Measurements from ENCODE around the gene COL5A1. TPM values are rescaled to one million over a fixed set of nuclear protein-coding genes. Genes with fewer than 3 reads are reported as not detected.

Gene COL5A1
- total RNA-seq, 2 experiments from 2014 or later, result 0.23 to 0.24 TPM

DNA sequence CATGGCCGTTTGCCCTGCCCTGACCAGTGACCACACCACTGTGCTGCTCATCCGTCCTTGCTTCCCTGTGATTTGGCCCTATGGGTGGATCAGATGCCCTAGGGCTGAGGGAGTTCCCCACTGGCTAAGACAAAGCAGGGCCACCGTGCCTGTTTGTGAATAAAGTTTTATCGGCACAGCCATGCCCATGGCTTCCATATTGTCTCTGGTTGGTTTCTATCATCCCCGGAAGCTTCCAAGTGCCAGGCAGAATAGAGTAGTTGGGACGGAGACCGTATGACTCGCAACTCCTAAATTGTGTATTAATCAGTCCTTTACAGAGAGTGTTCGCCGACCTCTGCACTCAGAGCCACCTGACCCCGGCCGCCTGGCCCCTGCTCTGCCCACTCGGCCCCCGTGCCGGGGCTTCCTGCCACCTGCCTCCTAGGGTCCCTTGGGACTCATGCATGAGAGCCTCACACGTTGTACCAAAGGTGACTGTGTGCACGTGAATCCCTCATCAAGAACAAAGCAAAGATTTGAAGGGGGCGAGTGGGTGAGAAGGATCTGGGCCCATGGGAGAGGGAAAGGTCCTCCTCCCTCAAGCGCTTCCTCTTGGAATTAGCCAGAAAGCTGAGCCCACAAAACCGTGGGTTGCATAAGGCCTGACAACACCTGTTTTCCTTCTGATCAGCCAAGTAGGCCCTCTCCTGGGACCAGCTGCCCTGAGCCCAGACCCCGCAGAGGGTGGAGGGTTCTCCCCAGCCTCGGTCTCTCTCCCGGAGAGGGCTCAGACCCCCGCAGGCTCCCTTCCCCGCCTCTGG, 227.3 kb downstream of the COL5A1 start:
- no peak for DNase-seq
- Mint-ChIP-seq H3K27ac (no peak overlapping the region), H3K27me3 (no peaks in the 10 kb centered on the region), H3K4me1 (no peaks in the 10 kb centered on the region), H3K36me3 (no peaks in the 10 kb centered on the region), H3K9me3 (no peaks in the 10 kb centered on the region), H3K4me3 (no peak overlapping the region)

DNA sequence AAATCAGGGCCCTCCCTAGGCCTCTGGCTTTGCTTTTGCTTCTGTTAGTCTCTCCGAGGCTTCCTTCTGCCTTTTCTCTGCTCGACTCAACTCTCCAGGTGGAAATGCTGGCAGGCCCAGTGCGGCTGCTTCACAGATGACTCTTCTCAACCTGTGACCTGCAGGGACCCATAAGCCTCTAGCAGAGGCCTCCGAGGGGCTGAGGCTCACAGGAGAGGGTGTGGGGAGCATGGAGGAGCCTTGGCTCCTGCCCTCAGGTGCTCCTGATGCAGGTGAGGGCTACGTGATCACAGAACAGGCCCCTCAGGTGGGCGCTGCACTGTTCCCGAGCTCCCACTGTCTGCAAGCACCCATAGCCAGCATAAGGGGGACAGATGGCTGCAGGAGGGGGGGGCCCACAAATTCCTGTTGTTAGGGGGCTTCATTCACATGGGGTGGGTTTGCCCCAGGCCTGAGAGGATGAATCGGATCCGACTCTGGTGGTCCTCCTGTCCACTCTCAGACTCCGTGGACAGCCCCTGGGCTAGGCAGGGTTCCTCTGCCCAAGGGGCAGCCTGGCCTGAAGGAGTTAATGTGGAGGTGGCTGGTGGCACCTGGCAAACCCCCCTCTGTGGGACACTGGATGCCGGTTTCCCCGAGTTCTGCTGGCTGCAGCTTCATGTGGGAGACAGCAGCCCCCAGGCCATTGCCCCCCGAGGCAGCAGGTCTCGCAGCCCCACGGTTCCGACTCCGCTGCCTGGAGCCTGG, 228.1 kb downstream of the COL5A1 start:
- no peak overlapping the region for H3K4me3 Mint-ChIP-seq
- H3K27me3 Mint-ChIP-seq, result no peaks in the 10 kb centered on the region
- DNase-seq, result no peak
- no peaks in the 10 kb centered on the region for H3K9me3 Mint-ChIP-seq
- H3K27ac Mint-ChIP-seq, result no peak overlapping the region
- H3K36me3 Mint-ChIP-seq, result no peaks in the 10 kb centered on the region
- H3K4me1 Mint-ChIP-seq, result no peaks in the 10 kb centered on the region

DNA sequence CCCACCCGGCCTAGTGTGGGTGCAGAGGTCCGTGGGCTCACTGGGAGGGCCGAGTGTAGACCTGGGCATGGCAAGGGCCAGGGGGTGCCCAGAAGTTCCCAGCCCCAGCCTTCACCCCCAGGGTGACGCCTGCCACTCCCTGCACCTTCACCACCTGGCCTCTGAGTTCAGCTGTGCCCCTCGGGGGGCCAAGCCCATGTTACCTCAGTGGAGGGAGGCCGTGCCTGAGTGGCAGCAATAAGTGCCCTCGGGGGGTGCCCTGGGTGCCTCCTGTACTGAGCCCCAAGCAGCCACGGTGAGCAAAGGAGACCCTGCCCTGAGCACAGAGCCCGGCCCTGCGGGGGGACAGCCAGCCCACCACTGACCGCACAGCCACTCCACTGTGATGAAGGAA, 228.7 kb downstream of the COL5A1 start:
- no peaks in the 10 kb centered on the region for H3K9me3 Mint-ChIP-seq
- no peaks in the 10 kb centered on the region for H3K27me3 Mint-ChIP-seq
- no peak for DNase-seq
- H3K4me3 Mint-ChIP-seq, result no peak overlapping the region
- no peak overlapping the region for H3K27ac Mint-ChIP-seq
- H3K36me3 Mint-ChIP-seq, result no peaks in the 10 kb centered on the region
- H3K4me1 Mint-ChIP-seq, result no peaks in the 10 kb centered on the region

DNA sequence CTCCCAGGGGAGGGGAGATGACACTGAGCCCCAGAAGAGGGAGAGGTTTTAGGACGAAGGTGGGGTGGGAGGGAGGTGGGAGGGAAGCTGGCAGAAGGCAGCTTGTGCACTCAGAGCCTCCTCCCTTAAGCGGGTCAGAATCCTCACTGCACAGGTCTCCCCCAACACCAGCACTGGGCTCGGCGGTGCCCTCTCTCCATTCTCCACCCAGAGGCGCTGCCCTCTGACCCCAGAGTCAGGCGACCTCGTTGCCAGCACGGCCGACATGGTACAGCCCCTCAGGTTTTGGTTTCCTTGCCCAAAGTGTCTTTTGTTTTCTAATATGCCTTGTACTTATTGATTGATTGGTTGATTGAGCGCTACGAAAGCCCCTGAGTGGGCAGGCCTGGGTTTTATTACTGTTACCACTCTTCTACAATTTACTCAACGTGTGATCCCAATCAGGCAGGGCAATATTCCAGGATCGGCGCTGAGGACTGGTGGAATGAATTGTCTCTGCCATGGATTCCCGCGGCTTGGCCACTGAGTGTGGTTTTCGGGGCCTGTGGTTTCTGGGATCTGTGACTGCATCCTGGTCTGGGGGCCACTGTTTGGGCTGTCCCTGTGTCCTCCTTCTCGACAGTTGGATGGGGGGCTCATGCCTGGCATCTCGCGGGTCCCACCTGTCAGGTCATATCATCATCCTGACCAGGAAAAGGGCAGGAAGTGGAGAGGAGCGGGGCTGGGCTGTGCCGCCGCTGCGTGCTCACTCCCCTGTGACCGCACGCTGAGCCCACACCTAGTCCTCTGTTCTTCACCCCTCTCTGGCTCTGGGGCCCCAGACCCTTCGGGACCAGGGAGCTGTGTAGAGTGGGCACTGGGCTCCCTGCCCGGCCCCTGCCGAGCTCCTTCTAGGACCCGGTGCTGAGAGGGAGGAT, 229.4 kb downstream of the COL5A1 start:
- H3K27ac Mint-ChIP-seq, result no peak overlapping the region
- H3K9me3 Mint-ChIP-seq, result no peaks in the 10 kb centered on the region
- DNase-seq, result no peak
- no peak overlapping the region for H3K4me3 Mint-ChIP-seq
- no peaks in the 10 kb centered on the region for H3K4me1 Mint-ChIP-seq
- H3K27me3 Mint-ChIP-seq, result no peaks in the 10 kb centered on the region
- H3K36me3 Mint-ChIP-seq, result no peaks in the 10 kb centered on the region

DNA sequence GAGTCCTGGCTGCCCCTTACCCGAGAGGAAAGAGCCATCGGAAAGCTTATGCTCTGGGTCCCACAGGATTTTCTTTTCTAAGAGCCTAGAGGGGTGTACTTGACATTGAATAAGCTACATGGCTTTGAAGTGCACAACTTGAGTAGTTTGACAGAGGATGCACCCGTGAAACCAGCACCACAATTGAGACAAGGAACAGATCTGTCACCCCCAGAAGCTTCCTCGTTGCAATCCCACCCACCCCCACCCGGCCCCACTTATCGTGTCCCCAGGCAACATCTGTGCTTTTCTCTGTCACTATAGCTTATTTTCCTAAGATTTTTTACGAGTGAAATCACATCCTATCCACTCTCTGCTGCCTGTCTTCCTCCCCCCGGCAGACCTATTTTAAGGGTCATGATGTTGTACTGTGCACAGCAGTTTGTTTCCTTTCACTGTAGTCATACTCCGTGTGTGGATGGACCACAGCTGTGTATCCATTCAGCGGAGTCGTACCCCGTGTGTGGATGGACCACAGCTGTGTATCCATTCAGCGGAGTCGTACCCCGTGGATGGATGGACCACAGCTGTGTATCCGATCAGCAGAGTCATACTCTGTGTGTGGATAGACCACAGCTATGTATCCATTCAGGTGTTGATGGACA, 230.2 kb downstream of the COL5A1 start:
- no peak for DNase-seq
- Mint-ChIP-seq H3K36me3 (no peaks in the 10 kb centered on the region), H3K4me3 (no peak overlapping the region), H3K9me3 (no peaks in the 10 kb centered on the region), H3K4me1 (no peaks in the 10 kb centered on the region), H3K27ac (no peak overlapping the region), H3K27me3 (no peaks in the 10 kb centered on the region)

DNA sequence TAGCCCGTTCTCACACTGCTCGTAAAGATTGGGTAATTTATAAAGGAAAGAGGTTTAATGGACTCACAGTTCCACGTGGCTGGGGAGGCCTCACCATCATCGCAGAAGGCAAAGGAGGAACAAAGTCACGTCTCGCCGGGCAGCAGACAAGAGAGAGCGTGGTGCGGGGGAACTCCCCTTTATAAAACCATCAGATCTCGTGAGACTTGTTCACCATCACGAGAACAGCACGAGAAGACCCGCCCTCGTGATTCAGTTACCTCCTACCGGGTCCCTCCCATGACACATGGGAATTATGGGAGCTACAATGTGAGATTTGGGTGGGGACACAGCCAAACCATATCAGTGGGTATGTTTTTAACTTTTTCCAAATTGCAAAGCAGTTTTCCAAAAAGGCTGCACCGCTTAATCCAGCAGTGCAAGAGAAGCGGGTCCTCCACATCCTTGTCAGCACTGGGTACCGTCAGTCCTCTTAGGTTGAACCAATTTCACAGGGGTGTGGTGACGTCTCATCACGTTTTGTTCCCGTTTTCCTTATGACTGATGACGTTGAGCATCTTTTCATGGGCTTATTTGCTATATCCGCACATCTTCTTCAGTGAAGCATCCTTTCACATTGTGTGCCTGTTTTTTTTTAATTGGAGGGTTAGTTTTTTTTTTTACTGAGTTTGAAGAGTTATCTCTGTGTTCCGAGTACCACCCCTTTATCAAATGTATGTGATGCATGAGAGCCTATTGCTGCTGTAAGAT, 231.1 kb downstream of the COL5A1 start:
- Mint-ChIP-seq H3K9me3 (no peaks in the 10 kb centered on the region), H3K27me3 (peaks cover 2% of the 10 kb centered on the region), H3K4me1 (no peaks in the 10 kb centered on the region), H3K27ac (no peak overlapping the region), H3K4me3 (no peak overlapping the region), H3K36me3 (no peaks in the 10 kb centered on the region)
- no peak for DNase-seq

DNA sequence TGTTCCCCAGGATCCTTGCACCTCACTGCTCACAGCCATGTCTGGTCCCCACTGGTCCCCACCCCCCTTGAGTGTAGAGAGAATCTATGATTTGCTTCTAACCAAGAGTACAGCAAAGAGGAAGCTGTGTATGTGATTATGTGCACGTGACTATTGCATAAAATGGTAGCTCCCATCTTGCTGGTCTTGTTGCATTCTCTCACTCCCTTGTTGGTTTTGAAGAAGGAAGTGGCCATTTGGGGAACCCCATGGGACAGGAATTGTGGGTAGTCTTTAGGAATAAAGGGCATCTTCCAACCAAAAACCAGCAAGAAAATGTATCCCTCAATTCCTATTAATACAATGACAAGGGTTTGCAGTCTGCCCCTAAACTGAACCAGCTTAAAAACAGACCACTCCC, 233.8 kb downstream of the COL5A1 start:
- Mint-ChIP-seq H3K9me3 (no peaks in the 10 kb centered on the region), H3K4me3 (no peak overlapping the region), H3K27ac (no peak overlapping the region), H3K4me1 (no peaks in the 10 kb centered on the region), H3K36me3 (no peaks in the 10 kb centered on the region), H3K27me3 (peaks cover 8% of the 10 kb centered on the region)
- no peak for DNase-seq

DNA sequence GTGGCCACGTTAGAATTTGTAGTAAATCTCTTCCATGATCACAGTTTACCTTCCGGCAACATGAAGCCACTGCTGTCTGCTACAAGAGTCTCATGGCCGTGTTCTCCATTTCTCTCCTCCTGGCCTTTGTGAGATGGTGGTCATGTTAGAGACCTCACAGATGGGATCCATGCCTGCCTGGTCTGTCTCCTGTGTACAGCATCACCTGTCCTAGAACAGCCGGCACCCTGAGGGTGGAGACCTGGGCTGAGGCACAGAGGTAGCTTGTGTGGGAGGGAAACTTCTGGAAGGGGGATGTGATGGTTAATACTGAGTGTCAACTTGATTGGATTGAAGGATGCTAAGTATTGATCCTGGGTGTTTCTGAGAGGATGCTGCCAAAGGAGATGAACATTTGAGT, 235.9 kb downstream of the COL5A1 start:
- Mint-ChIP-seq H3K36me3 (no peaks in the 10 kb centered on the region), H3K4me1 (no peaks in the 10 kb centered on the region), H3K27ac (no peak overlapping the region), H3K9me3 (no peaks in the 10 kb centered on the region), H3K4me3 (no peak overlapping the region), H3K27me3 (peaks cover 14% of the 10 kb centered on the region)
- DNase-seq, result no peak

DNA sequence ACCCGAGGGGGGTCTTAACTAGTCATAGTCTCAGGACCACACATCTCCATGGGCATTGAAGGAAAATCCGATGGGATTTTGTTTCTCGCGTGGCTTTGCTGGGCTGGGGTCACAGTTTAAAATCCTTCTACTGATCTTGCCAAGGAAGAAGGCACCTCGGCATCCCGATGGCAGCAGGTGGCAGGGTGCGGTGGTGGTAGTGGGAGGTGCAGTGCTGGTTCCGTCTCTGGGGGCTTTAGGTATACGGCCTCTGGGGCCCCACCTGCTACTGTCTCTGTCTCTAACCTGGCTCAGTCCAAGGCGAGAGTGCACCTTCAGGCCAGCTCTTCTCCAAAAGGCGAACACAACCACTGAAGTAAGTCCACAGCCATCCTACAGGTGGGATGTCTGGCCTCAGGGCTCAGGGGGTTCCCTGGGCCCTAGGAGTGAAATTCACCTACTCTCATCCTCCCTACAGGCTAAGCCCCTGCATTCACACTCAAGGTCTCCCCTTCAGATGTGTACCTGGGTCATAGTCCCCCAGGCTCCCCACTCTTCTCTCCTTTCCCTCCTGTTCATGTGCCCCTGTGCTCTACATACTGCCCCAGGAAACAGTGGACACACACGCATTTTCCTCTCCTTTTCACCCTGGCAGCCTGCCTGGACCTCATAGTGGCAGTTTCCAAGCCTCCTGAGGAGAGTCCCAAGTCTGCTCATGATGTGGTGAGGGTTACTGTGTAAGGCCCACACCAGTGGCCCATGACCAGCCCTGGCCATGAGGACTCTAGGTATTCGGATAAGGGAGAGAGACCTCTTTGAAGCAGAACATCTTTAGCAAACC, 238.3 kb downstream of the COL5A1 start:
- Mint-ChIP-seq H3K27me3 (peaks cover 14% of the 10 kb centered on the region), H3K27ac (no peak overlapping the region), H3K4me3 (no peak overlapping the region), H3K4me1 (no peaks in the 10 kb centered on the region), H3K9me3 (no peaks in the 10 kb centered on the region), H3K36me3 (no peaks in the 10 kb centered on the region)
- DNase-seq, result no peak

DNA sequence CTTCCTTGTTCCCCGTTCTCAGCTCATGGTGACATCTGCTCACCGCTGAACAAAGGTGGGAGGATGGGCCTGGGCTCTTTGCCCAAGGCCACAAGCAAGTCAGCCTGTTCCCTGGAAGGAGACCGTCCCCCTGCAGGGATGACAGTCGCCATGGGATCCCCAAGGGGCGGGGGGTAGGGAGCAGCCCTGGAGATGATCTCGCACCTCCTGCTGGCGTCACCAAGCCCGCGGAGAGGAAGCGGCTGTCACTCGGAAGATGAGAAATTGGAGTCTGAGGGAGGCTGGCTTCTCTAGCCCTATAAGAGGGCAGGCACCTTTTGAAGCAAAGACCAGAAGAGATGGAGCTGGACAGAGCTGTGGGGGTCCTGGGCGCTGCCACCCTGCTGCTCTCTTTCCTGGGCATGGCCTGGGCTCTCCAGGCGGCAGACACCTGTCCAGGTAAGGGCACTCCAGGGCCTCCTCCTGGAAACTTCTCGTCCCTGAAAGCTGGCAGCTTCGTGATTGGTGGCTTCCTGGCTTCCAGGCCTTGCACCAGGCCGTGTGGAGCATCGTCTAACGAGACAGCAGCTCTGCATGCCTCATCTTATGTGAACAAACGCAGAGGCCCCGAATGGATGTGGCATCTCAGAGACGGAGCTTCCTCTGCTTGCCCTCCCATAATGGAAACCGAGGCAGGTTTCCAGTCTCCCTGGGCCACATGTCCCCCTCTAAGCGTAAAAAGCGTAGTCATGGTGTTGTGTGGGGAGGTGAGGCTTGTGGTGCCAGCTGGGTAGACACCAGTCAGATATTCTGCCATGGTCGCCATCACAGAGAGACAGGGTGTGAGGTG, 239.1 kb downstream of the COL5A1 start, which contains the start of gene FCN2:
Gene FCN2 (plus strand): TSS at position 327 of the 829 bp plus-strand sequence. CDS start 12 bp downstream, at position 339.
- Mint-ChIP-seq H3K4me1 (no peaks in the 10 kb centered on the region), H3K9me3 (no peaks in the 10 kb centered on the region), H3K27me3 (peaks cover 14% of the 10 kb centered on the region), H3K36me3 (no peaks in the 10 kb centered on the region), H3K27ac (no peak within 1 kb of the TSS), H3K4me3 (no peak within 1 kb of the TSS)
- no peak for DNase-seq

DNA sequence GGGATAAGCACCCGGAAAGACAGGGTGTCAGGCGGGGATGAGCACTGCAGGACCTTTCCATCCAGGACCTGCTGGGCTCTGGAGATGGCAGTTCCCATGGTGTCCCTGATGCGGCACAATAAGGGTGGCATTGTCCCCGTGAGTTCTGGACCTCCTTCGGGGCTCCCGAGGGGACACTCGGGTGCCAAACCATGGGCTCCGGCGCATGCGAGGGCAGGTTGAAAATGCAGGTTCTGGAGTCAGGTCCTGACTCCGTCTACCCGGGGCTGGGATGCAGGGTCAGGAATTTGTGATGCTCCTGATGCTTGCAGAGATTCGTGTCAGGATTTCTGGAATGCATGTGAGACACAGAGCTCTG, 239.7 kb downstream of the COL5A1 start:
- DNase-seq, result no peak
- H3K36me3 Mint-ChIP-seq, result no peaks in the 10 kb centered on the region
- no peak overlapping the region for H3K4me3 Mint-ChIP-seq
- no peak overlapping the region for H3K27ac Mint-ChIP-seq
- H3K4me1 Mint-ChIP-seq, result no peaks in the 10 kb centered on the region
- H3K27me3 Mint-ChIP-seq, result peaks cover 14% of the 10 kb centered on the region
- H3K9me3 Mint-ChIP-seq, result no peaks in the 10 kb centered on the region

DNA sequence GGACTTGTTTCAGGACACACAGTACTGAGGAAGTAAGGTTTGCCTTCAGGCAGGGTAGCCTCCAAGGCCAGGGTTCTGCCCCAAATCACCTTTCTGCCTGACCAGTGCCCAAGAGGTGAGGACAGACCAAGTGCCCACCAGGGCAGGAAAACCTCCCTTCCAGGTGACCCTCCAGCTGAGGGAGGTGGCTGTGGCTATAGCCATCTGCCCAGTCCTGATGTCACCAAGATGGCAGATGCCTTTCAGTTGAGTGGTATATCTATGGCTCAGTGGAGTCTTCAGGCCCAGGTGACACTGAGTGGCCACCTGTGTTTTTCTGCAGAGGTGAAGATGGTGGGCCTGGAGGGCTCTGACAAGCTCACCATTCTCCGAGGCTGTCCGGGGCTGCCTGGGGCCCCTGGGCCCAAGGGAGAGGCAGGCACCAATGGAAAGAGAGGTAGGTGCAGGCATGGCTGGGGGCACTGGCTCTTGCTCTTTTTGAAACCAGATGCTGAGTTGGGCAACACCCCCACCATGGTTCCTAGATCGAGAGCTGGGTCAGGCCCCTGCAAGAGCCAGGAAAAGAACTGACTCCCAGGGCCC, 240.7 kb downstream of the COL5A1 start:
- Mint-ChIP-seq H3K36me3 (no peaks in the 10 kb centered on the region), H3K27me3 (peaks cover 14% of the 10 kb centered on the region), H3K27ac (no peak overlapping the region), H3K4me1 (no peaks in the 10 kb centered on the region), H3K4me3 (no peak overlapping the region), H3K9me3 (no peaks in the 10 kb centered on the region)
- DNase-seq, result no peak
